Measurements from ENCODE around the gene CNTN6. TPM values are rescaled to one million over a fixed set of nuclear protein-coding genes. Genes with fewer than 3 reads are reported as not detected.

The CNTN6 gene
- total and polyA plus RNA-seq, 2 of the 4 experiments (the other 2 are of a cell fraction), result not detected

- peaks cover 2% of the 10 kb centered on the region; the same call in 1 of the 2 replicates for H3K9me3 ChIP-seq (ENCODE audit: control insufficient read depth, insufficient read depth, low read length)
- H3K4me3 ChIP-seq (ENCODE audit: insufficient read depth, low read depth, low read length), result no peak overlapping the region
- in situ Hi-C loops (cut with MboI; ENCODE audit: low sequenced_read_pairs), result no loop called here
- H2BK120ac ChIP-seq (ENCODE audit: low read depth, low read length), result no peak overlapping the region
- H3K4ac ChIP-seq (ENCODE audit: low read depth, low read length), result no peak overlapping the region
- H3K79me1 ChIP-seq (ENCODE audit: low read depth in 1 of 2, low read length in 2 of 2), result no peaks in the 10 kb centered on the region
- ChIA-PET CTCF (no interaction called here), POLR2A (ENCODE audit: unreplicated experiment) (no interaction called here)
- no peak overlapping the region for H3K18ac ChIP-seq (ENCODE audit: low read depth, low read length)
- H2BK5ac ChIP-seq (ENCODE audit: low read depth, low read length, poor library complexity, severe bottlenecking), result no peak overlapping the region
- DNase-seq, result no peak
- H4K5ac ChIP-seq (ENCODE audit: low read depth, low read length), result no peak overlapping the region
- no peak overlapping the region for H3K27ac ChIP-seq (ENCODE audit: insufficient read depth, low read length)
- H3K23ac ChIP-seq (ENCODE audit: low read depth, low read length), result no peak overlapping the region
- TF ChIP-seq NFE2L2 (IDR thresholded peaks at IDR 0.05; ENCODE audit: low read depth, low read length), result no peak
- no peak for TF ChIP-seq MAFK (IDR thresholded peaks at IDR 0.05; ENCODE audit: low read depth, low read length)
- no peak for TF ChIP-seq POLR2A (IDR thresholded peaks at IDR 0.05; ENCODE audit: low read depth, low read length)
- TF ChIP-seq MAZ (IDR thresholded peaks at IDR 0.05; ENCODE audit: borderline replicate concordance, low read depth, low read length), result no peak
- no peak for TF ChIP-seq ELK1 (IDR thresholded peaks at IDR 0.05; ENCODE audit: borderline replicate concordance, low read depth, low read length)
- TF ChIP-seq RFX5 (IDR thresholded peaks at IDR 0.05; ENCODE audit: low read depth, low read length), result no peak
- no peak for TF ChIP-seq USF2 (IDR thresholded peaks at IDR 0.05; ENCODE audit: low read depth, low read length)
- no peak for TF ChIP-seq CTCF (conservative IDR thresholded peaks at IDR 0.05; ENCODE audit: low read depth, low read length)
- no peak for TF ChIP-seq RCOR1 (IDR thresholded peaks at IDR 0.05; ENCODE audit: insufficient replicate concordance, low read length)
- TF ChIP-seq SMC3 (IDR thresholded peaks at IDR 0.05; ENCODE audit: low read depth, low read length), result no peak
- no peak for TF ChIP-seq FOS (IDR thresholded peaks at IDR 0.05; ENCODE audit: low read depth, low read length)
- no peak for TF ChIP-seq RAD21 (IDR thresholded peaks at IDR 0.05; ENCODE audit: low read length)
- TF ChIP-seq MXI1 (IDR thresholded peaks at IDR 0.05; ENCODE audit: borderline replicate concordance, low read depth, low read length), result no peak
- no peak for TF ChIP-seq BHLHE40 (IDR thresholded peaks at IDR 0.05; ENCODE audit: low read depth, low read length)
- no peak for TF ChIP-seq CEBPB (IDR thresholded peaks at IDR 0.05; ENCODE audit: low read depth, low read length)
- TF ChIP-seq CHD1 (IDR thresholded peaks at IDR 0.05; ENCODE audit: low read depth, low read length), result no peak
- H3K27me3 ChIP-seq (ENCODE audit: control insufficient read depth, insufficient read depth, low read length), result no peaks in the 10 kb centered on the region
- no peaks in the 10 kb centered on the region for H3K36me3 ChIP-seq (ENCODE audit: control insufficient read depth, insufficient read depth, low read length)
- 25% methylated on average over 2 of the region's 6 CpGs; no CpG with 5 or more reads in 1 of the 2 experiments for WGBS, 2 experiments (ENCODE audit: extremely low coverage in 2 of 2, insufficient read length in 1 of 2)
- no peak for ATAC-seq (ENCODE audit: low read depth)
- H2AK9ac ChIP-seq (replicated peaks; ENCODE audit: low read depth, low read length, poor library complexity), result no peak overlapping the region
- H3K4me2 ChIP-seq (ENCODE audit: low read depth, low read length), result no peak overlapping the region
- H2BK20ac ChIP-seq (ENCODE audit: low read depth, low read length), result no peak overlapping the region
- H2BK15ac ChIP-seq (ENCODE audit: low read depth, low read length), result no peak overlapping the region
- H4K20me1 ChIP-seq (ENCODE audit: insufficient read depth, low read length), result no peaks in the 10 kb centered on the region
- no peak overlapping the region for H3K9ac ChIP-seq (ENCODE audit: low read depth, low read length)
- no TSS peak for BruUV-seq (replicated peaks)
- H3K4me1 ChIP-seq (ENCODE audit: control insufficient read depth, insufficient read depth, low read length), result no peaks in the 10 kb centered on the region
- no peak overlapping the region for H2AK5ac ChIP-seq (ENCODE audit: low read depth, low read length)
- H2AFZ ChIP-seq (replicated peaks; ENCODE audit: low read length, poor library complexity), result no peak overlapping the region
- no peak overlapping the region for H3K56ac ChIP-seq (ENCODE audit: extremely low read depth, insufficient read depth, low read length)
- H4K8ac ChIP-seq (ENCODE audit: low read depth in 2 of 2, low read length in 2 of 2), result no peak overlapping the region
- no peak overlapping the region for H3K14ac ChIP-seq (replicated peaks; ENCODE audit: low read depth, low read length)
- H3K9me1 ChIP-seq (ENCODE audit: insufficient read depth, low read length), result no peaks in the 10 kb centered on the region
- H4K91ac ChIP-seq (ENCODE audit: insufficient read depth, low read depth, low read length), result no peak overlapping the region
- dilution Hi-C loops (cut with HindIII; ENCODE audit: low sequenced_read_pairs, unreplicated experiment), result no loop called here
- intact Hi-C loops (cut with micrococcal nuclease), result no loop called here
Observed at GRCh38 chr3:1318296-1319005, 225.6 kb downstream of the CNTN6 start.
